OCI-LY1 (cell line): ENCODE measurements around the gene PCDHB9.
"Not testable (repeated sequence)": the region's sequence is repeated elsewhere in the genome, so short reads cannot be mapped to it uniquely, and the experiment has no call there.

Source experiments
- H2AFZ ChIP-seq: fragments of 200-600 bp; sonication (generic), shearing (Covaris generic); 2 replicates; pipeline ENCODE4 v1.6.0; 2014; ENCODE audit warnings: antibody characterized with exemption, mild to moderate bottlenecking, low read length
- H3F3A ChIP-seq: fragments of 200-600 bp; sonication (generic), shearing (Covaris generic); 2 replicates; pipeline ENCODE4 v1.6.0; 2014; ENCODE audit warnings: mild to moderate bottlenecking, antibody characterized with exemption, low read length, moderate library complexity; ENCODE audit not compliant: insufficient read depth
- H3K27ac ChIP-seq: fragments of 200-600 bp; sonication (generic); 2 replicates; pipeline ENCODE4 v1.5.1; 2014; ENCODE audit warnings: low read length, mixed run types, mild to moderate bottlenecking, low read depth; ENCODE audit not compliant: poor library complexity, severe bottlenecking
- H3K27me3 ChIP-seq: fragments of 200-600 bp; sonication (generic); 2 replicates; pipeline ENCODE4 v1.6.0; 2014; ENCODE audit warnings: antibody characterized with exemption, mild to moderate bottlenecking, low read length, moderate library complexity; ENCODE audit not compliant: insufficient read depth
- H3K36me3 ChIP-seq: fragments of 200-600 bp; sonication (generic); 2 replicates; pipeline ENCODE4 v1.6.1; 2014; ENCODE audit warnings: mild to moderate bottlenecking, antibody characterized with exemption, low read length, moderate library complexity, mixed read lengths; ENCODE audit not compliant: insufficient read depth
- H3K4me1 ChIP-seq: fragments of 200-600 bp; sonication (generic); 2 replicates; pipeline ENCODE4 v1.5.1; 2014; ENCODE audit warnings: mild to moderate bottlenecking, low read length, moderate library complexity; ENCODE audit not compliant: insufficient read depth, severe bottlenecking
- H3K4me2 ChIP-seq: fragments of 200-600 bp; sonication (generic), shearing (Covaris generic); 2 replicates; pipeline ENCODE4 v1.6.1; 2014; ENCODE audit warnings: low read length
- H3K4me3 ChIP-seq: fragments of 200-600 bp; sonication (generic); 2 replicates; pipeline ENCODE4 v1.5.1; 2014; ENCODE audit warnings: low read length, low read depth, mild to moderate bottlenecking, mixed read lengths; ENCODE audit not compliant: poor library complexity, severe bottlenecking
- H3K79me2 ChIP-seq: fragments of 200-600 bp; shearing (Covaris generic); 2 replicates; pipeline ENCODE4 v1.6.1; 2016; ENCODE audit warnings: mixed run types, low read length, mixed read lengths; ENCODE audit not compliant: insufficient read depth
- H3K9ac ChIP-seq: fragments of 200-600 bp; sonication (generic), shearing (Covaris generic); 2 replicates; pipeline ENCODE4 v1.6.1; 2014; ENCODE audit warnings: mild to moderate bottlenecking, low read length, mixed read lengths
- H3K9me2 ChIP-seq: fragments of 200-600 bp; sonication (generic), shearing (Covaris generic); 2 replicates; pipeline ENCODE4 v1.6.1; 2014; ENCODE audit warnings: low read depth, mild to moderate bottlenecking, low read length, mixed read lengths
- H3K9me3 ChIP-seq: fragments of 200-600 bp; shearing (Covaris generic); 2 replicates; pipeline ENCODE4 v1.6.1; 2014; ENCODE audit warnings: low read length, mixed read lengths
- H4K20me1 ChIP-seq: fragments of 200-600 bp; sonication (generic), shearing (Covaris generic); 2 replicates; pipeline ENCODE4 v1.6.0; 2016; ENCODE audit warnings: mild to moderate bottlenecking, low read length; ENCODE audit not compliant: insufficient read depth
- EZH2 ChIP-seq: fragments of 200-600 bp; sonication (generic), shearing (Covaris generic); IDR thresholded peaks from 2 replicates; pipeline ENCODE4 v1.8.0; 2017; ENCODE audit warnings: borderline replicate concordance, mixed run types, mild to moderate bottlenecking, antibody characterized with exemption, low read length, moderate library complexity, mixed read lengths
- TF ChIP-seq, protein P1 (sequence below): fragments of 200-600 bp; sonication (generic), shearing (Covaris generic); IDR thresholded peaks from 2 replicates; pipeline ENCODE4 v1.5.1; 2017; ENCODE audit warnings: mild to moderate bottlenecking, antibody characterized with exemption, low read length, moderate library complexity, mixed read lengths

Gene PCDHB9

DNA sequence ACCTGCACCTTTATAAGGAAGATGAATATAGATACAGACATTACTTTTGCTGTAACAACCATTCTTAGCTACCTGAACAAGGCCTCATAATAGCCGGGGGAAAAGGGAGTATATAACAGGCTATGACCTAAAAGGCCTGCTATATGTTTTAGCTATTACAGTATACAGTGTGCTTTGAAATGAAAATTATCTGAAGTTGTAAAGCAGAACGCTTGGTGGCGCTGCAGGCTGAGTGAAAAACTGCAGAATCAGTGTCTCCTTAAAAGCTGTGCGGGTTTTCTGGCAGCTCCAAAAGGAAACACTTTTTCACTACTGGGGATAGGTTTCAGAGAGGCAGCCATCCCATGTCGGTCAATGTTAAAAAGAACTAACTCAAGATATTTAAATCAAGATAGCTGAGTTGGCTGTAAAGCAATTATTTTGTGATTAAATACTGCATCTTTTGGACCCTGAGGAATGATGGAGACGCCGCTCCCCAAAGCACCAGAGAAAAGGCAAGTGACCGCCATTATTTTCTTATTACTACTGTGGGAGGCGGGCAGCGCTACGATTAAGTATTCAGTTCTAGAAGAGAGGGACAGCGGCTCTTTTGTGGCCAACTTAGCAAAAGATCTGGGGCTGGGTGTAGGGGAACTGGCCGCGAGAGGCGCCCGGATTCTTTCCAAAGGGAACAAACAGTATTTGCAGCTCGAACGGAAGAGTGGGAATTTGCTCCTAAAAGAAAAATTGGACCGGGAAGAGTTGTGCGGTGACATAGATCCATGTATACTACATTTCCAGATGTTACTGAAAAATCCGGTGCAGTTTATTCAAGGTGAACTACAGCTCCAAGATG is 31.2 kb upstream of the PCDHB9 start:
- no peak overlapping the region for H3K4me3 ChIP-seq
- H3K9me3 ChIP-seq = no peaks in the 10 kb centered on the region
- H3K27ac ChIP-seq = no peak overlapping the region
- H3K79me2 ChIP-seq = no peaks in the 10 kb centered on the region
- no peak overlapping the region for H2AFZ ChIP-seq
- TF ChIP-seq, protein P1, sequence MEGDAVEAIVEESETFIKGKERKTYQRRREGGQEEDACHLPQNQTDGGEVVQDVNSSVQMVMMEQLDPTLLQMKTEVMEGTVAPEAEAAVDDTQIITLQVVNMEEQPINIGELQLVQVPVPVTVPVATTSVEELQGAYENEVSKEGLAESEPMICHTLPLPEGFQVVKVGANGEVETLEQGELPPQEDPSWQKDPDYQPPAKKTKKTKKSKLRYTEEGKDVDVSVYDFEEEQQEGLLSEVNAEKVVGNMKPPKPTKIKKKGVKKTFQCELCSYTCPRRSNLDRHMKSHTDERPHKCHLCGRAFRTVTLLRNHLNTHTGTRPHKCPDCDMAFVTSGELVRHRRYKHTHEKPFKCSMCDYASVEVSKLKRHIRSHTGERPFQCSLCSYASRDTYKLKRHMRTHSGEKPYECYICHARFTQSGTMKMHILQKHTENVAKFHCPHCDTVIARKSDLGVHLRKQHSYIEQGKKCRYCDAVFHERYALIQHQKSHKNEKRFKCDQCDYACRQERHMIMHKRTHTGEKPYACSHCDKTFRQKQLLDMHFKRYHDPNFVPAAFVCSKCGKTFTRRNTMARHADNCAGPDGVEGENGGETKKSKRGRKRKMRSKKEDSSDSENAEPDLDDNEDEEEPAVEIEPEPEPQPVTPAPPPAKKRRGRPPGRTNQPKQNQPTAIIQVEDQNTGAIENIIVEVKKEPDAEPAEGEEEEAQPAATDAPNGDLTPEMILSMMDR = peak; percentile 50; the same call in 1 of the 2 replicates
- TF ChIP-seq EZH2 = no peak
- H3F3A ChIP-seq = no peaks in the 10 kb centered on the region
- H3K9me2 ChIP-seq = no peaks in the 10 kb centered on the region
- no peak overlapping the region for H3K9ac ChIP-seq
- no peaks in the 10 kb centered on the region for H3K27me3 ChIP-seq
- no peaks in the 10 kb centered on the region for H3K36me3 ChIP-seq
- H4K20me1 ChIP-seq = no peaks in the 10 kb centered on the region
- H3K4me2 ChIP-seq = no peak overlapping the region
- no peaks in the 10 kb centered on the region for H3K4me1 ChIP-seq

GRCh38 chr5:141157356-141157755 is 29.6 kb upstream of the PCDHB9 start:
- H3K9me2 ChIP-seq, H3K4me1 ChIP-seq, H4K20me1 ChIP-seq, H3F3A ChIP-seq, H3K4me3 ChIP-seq, H3K79me2 ChIP-seq, H2AFZ ChIP-seq, H3K9ac ChIP-seq, H3K27me3 ChIP-seq, H3K36me3 ChIP-seq, H3K27ac ChIP-seq, H3K9me3 ChIP-seq, H3K4me2 ChIP-seq: not testable (repeated sequence)

- H3K9ac ChIP-seq, H3K4me2 ChIP-seq, H3F3A ChIP-seq, H3K9me2 ChIP-seq, H2AFZ ChIP-seq, H3K36me3 ChIP-seq, H3K4me3 ChIP-seq, H4K20me1 ChIP-seq, H3K9me3 ChIP-seq, H3K27ac ChIP-seq, H3K79me2 ChIP-seq, H3K4me1 ChIP-seq, H3K27me3 ChIP-seq: not testable (repeated sequence)
Measured at GRCh38 chr5:141157901-141158300, 29.1 kb upstream of the PCDHB9 start.

DNA sequence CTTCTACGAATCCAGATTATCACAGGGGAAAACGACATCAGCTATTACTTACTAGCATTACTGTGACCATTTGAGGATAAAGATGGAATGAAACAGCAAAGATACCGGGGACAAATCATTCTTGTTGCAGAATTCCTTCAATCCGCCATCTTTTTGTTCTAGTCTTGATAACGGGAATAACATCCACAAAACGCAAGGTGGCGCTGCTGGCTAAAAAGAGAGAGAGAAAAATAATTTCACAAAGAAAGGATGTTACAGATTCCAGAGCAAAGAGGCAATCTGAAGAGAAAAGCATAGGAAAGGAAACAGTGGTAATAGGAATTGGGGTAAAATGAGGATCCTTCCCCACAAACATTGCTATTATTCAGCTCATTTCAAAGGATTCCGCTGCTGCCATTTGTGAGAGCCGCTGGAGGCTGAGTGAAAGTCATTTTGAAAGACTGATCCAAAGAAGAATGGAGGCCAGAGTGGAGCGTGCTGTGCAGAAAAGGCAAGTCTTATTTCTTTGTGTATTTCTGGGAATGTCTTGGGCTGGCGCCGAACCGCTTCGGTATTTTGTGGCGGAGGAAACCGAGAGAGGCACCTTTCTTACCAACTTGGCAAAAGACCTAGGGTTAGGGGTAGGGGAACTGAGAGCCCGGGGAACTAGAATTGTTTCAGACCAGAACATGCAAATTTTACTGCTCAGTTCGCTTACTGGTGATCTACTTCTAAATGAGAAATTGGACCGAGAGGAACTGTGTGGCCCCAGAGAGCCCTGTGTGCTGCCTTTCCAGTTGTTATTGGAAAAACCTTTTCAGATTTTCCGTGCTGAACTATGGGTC is 14.4 kb upstream of the PCDHB9 start, which contains the start of gene PCDHB7:
PCDHB7 (plus strand) TSS at position 264 of the 824 bp plus-strand sequence; CDS start at position 456, 192 bp downstream.
- Histone ChIP-seq H3K9me3 (no peaks in the 10 kb centered on the region), H3F3A (no peaks in the 10 kb centered on the region), H2AFZ (0 out of 2 replicates have a peak within 1 kb of the TSS, but pooled peaks have one; percentile 15), H3K27me3 (no peaks in the 10 kb centered on the region), H3K4me3 (no peak within 1 kb of the TSS), H3K9me2 (no peaks in the 10 kb centered on the region), H4K20me1 (no peaks in the 10 kb centered on the region), H3K36me3 (no peaks in the 10 kb centered on the region), H3K79me2 (no peaks in the 10 kb centered on the region), H3K9ac (no peak within 1 kb of the TSS), H3K27ac (no peak within 1 kb of the TSS), H3K4me1 (no peaks in the 10 kb centered on the region), H3K4me2 (peak within 1 kb of the TSS; percentile 17; the same call in 1 of the 2 replicates)
- TF ChIP-seq, protein P1 = peak; percentile 78
- no peak for TF ChIP-seq EZH2

GRCh38 chr5:141174291-141175104 is 12.5 kb upstream of the PCDHB9 start:
- H3K4me1 ChIP-seq, H3K27me3 ChIP-seq, H2AFZ ChIP-seq, H3F3A ChIP-seq, H3K9ac ChIP-seq, H3K9me3 ChIP-seq, H3K9me2 ChIP-seq, H3K36me3 ChIP-seq, H3K4me2 ChIP-seq, H3K4me3 ChIP-seq, H3K79me2 ChIP-seq, H3K27ac ChIP-seq, H4K20me1 ChIP-seq: not testable (repeated sequence)
